Prostate gland (tissue), 2 donors: ENCODE results near the gene SESN1. TPM values are rescaled to one million over a fixed set of nuclear protein-coding genes. Genes with fewer than 3 reads are reported as not detected.
A peak's percentile ranks its signal among the peaks of the same experiment; 100 is the strongest.

Source experiments
- DNase-seq: peaks from one replicate; pipeline ENCODE4 v3.0.0-alpha.2; 2019; ENCODE audit warnings: low spot score
- H3K27ac ChIP-seq, 2 donors: fragments of 200-600 bp; sonication (generic); 2 replicates each; pipeline ENCODE4 v1.5.1; 2017 to 2019
- H3K27me3 ChIP-seq: fragments of 200-600 bp; sonication (generic); replicated peaks from 2 replicates; pipeline ENCODE4 v1.5.1; 2019; ENCODE audit not compliant: insufficient read depth
- H3K36me3 ChIP-seq, 2 donors: fragments of 200-600 bp; sonication (generic); 1 replicate in 1 of 2; 2 replicates in 1 of 2; pipeline versions ENCODE4 v1.5.1 to v1.8.1; 2017 to 2019
- H3K4me1 ChIP-seq: fragments of 200-600 bp; sonication (generic); replicated peaks from 2 replicates; pipeline ENCODE4 v1.5.1; 2019
- H3K4me3 ChIP-seq, 2 donors: fragments of 200-600 bp; sonication (generic); 2 replicates each; pipeline ENCODE4 v1.5.1; 2017 to 2019
- H3K9me3 ChIP-seq: fragments of 200-600 bp; sonication (generic); 2 replicates; pipeline ENCODE4 v1.5.1; 2017
- POLR2A ChIP-seq: fragments of 450-650 bp; IDR thresholded peaks from one replicate; pipeline ENCODE4 v1.6.1; 2016; ENCODE audit warnings: antibody characterized with exemption, mild to moderate bottlenecking
- POLR2AphosphoS5 ChIP-seq: sonication (generic); formaldehyde crosslinking; IDR thresholded peaks from one replicate; pipeline ENCODE4 v1.6.1; 2017; ENCODE audit warnings: antibody characterized with exemption
- WGBS: methylation state at CpG from one replicate; pipeline ENCODE4 v1.1.5; 2018; 5-methylcytosine and 5-hydroxymethylcytosine counted together
- intact Hi-C: fragments of 100-400 bp; cut with DNase I; formaldehyde crosslinking; loops from one replicate; pipeline ENCODE4 v1.14.2; 2022
- total RNA-seq, 2 donors: library from RNA; depleted of rRNA; stranded (reverse); fragments of >200 nt; gene quantifications; one replicate each; pipeline ENCODE4 v1.1.0, GENCODE V29; 2016
- TF ChIP-seq, protein P1 (sequence below), 4 experiments: fragments of 200-600 bp in 2 of 4; fragments of 450-650 bp in 2 of 4; sonication (generic) in 2 of 4; IDR thresholded peaks; 1 replicate in 3 of 4; 2 replicates in 1 of 4; pipeline ENCODE4 v1.5.1; 2016 to 2019; ENCODE audit warnings: antibody characterized with exemption in 4 of 4, mild to moderate bottlenecking in 2 of 4, moderate library complexity in 2 of 4

Gene SESN1
- total RNA-seq, 2 donors from 2014 or later = 92.2 to 140 TPM

DNA sequence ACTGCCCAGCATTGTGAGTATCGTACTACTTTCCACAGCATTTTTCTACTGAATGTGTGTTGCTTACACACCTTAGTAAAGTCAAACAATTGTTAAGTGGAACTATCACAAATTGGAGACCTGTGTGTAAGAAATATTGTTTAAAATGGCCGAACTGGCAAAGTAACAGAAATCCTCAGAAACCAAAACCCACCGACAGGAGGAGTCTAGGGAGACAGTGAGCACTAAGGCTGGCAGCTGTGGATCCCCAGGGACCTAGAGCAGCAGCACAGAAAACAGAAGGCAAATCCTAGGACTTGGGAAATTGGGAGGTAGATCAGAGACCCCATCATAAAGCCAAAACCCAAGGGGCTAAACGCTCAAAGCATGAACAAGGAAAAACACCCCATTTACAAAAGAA is 69.9 kb downstream of the SESN1 start:
- WGBS = 88% methylated on average over 4 of the region's 4 CpGs
- H3K4me3 ChIP-seq = no peak overlapping the region
- no peak overlapping the region for H3K27ac ChIP-seq
- DNase-seq = no peak
- TF ChIP-seq, protein P1, sequence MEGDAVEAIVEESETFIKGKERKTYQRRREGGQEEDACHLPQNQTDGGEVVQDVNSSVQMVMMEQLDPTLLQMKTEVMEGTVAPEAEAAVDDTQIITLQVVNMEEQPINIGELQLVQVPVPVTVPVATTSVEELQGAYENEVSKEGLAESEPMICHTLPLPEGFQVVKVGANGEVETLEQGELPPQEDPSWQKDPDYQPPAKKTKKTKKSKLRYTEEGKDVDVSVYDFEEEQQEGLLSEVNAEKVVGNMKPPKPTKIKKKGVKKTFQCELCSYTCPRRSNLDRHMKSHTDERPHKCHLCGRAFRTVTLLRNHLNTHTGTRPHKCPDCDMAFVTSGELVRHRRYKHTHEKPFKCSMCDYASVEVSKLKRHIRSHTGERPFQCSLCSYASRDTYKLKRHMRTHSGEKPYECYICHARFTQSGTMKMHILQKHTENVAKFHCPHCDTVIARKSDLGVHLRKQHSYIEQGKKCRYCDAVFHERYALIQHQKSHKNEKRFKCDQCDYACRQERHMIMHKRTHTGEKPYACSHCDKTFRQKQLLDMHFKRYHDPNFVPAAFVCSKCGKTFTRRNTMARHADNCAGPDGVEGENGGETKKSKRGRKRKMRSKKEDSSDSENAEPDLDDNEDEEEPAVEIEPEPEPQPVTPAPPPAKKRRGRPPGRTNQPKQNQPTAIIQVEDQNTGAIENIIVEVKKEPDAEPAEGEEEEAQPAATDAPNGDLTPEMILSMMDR (IDR thresholded peaks at IDR 0.05) = no peak
- no peak for TF ChIP-seq POLR2A
- no peak for TF ChIP-seq POLR2AphosphoS5
- H3K9me3 ChIP-seq = no peaks in the 10 kb centered on the region
- no peaks in the 10 kb centered on the region for H3K27me3 ChIP-seq
- H3K4me1 ChIP-seq = no peaks in the 10 kb centered on the region
- no peaks in the 10 kb centered on the region for H3K36me3 ChIP-seq
- intact Hi-C loops = no loop called here

DNA sequence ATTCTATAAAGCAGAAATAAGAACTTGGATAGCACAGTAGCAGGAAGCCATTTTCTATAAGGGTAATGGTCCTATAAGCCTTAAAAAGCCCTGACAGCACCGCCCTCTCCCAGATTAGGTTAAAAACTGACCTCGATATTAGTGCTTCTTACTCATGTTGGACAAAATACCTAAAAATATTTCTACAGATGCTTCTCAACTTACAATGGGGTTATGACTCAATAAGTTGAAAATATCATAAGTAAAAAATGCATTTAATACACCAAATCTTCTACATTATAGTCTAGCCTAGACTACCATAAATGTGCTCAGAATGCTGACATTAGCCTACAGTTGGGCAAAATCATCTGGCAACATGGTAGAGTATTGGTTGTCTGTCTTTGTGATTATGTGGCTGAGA is 70.3 kb downstream of the SESN1 start:
- 96% methylated on average over 2 of the region's 2 CpGs for WGBS
- H3K27me3 ChIP-seq = no peaks in the 10 kb centered on the region
- no peak for DNase-seq
- no peaks in the 10 kb centered on the region for H3K4me1 ChIP-seq
- TF ChIP-seq POLR2AphosphoS5 (no peak), POLR2A (no peak)
- TF ChIP-seq, protein P1 (IDR thresholded peaks at IDR 0.05) = no peak
- H3K9me3 ChIP-seq = no peaks in the 10 kb centered on the region
- no peaks in the 10 kb centered on the region for H3K36me3 ChIP-seq
- H3K4me3 ChIP-seq = no peak overlapping the region
- intact Hi-C loops = no loop called here
- no peak overlapping the region for H3K27ac ChIP-seq

DNA sequence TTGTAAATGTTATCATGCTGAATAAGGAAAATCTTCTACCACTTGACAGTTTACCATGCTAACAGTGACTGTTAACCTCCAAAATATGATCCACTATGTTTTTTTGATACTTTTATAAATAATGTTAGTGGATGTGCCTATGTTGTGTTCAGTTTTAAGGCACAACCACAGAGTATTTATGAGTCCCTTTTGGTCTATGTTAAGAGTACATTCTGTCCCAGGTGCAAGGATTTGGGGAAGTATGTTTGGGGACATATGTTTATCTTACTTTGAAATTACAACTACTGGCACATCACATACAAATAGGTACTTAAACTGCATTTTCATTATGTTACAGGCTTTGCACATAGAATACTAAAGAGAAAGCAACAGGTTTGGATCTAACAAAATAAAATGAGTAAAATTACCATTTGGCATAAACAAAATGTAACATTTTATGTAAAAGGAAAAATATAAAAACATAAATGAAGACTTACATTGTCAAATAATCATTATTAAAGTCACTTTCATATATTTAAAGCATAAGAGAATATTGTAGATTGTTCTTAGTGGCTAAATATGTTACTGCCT is 71.2 kb downstream of the SESN1 start:
- Histone ChIP-seq H3K36me3 (no peaks in the 10 kb centered on the region), H3K4me1 (no peaks in the 10 kb centered on the region), H3K27ac (peak overlapping the region; percentile 43 to 50), H3K27me3 (no peaks in the 10 kb centered on the region), H3K9me3 (no peaks in the 10 kb centered on the region), H3K4me3 (no peak overlapping the region)
- TF ChIP-seq, protein P1 (IDR thresholded peaks at IDR 0.05) = no peak
- no peak for TF ChIP-seq POLR2A
- peak; percentile 66 for TF ChIP-seq POLR2AphosphoS5
- no peak for DNase-seq
- intact Hi-C loops = no loop called here

DNA sequence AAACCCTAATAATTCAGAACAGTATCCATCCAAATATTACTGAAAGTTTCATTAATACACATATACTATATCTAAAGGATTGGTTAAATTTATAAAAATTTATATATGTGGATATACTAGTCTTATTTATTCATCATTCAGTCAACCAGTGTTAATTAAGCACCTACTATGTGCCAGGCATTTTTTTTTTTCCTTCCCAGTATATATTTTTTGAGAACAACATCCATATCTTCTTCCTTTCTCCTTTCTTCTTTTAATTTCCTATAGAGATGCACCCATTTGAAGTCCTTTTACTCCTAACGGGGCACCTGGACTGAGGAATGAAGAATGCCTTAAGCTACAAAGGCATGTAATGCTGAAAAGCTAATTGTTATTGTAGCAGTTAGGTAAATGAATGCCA is 72.8 kb downstream of the SESN1 start:
- H3K4me1 ChIP-seq = no peaks in the 10 kb centered on the region
- no peak for DNase-seq
- H3K27me3 ChIP-seq = no peaks in the 10 kb centered on the region
- no peaks in the 10 kb centered on the region for H3K36me3 ChIP-seq
- no peak overlapping the region for H3K4me3 ChIP-seq
- intact Hi-C loops = no loop called here
- H3K27ac ChIP-seq = no peak overlapping the region
- TF ChIP-seq POLR2AphosphoS5 (no peak), POLR2A (no peak)
- TF ChIP-seq, protein P1 (IDR thresholded peaks at IDR 0.05) = no peak
- 98% methylated on average over 1 of the region's 1 CpG for WGBS
- H3K9me3 ChIP-seq = no peaks in the 10 kb centered on the region

DNA sequence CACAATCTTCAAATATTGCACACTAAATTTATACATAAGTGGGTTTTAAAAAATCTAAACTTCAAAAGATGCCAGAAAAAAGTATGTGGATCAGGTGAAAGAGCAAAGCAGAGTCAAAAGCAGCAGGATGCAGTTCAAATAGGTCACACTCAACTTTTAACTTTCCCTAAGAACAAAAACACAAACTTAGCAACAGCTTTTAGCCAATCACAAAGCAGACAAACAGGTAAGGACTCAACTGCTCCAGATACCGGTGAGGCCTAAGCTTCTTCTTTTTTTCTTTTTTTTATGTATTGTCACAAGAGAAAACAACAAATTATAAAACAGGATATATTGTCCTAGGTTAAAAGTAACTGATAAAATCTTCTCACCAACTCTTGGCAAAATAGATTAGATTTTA is 74.7 kb downstream of the SESN1 start:
- Histone ChIP-seq H3K9me3 (no peaks in the 10 kb centered on the region), H3K27me3 (no peaks in the 10 kb centered on the region), H3K4me1 (no peaks in the 10 kb centered on the region), H3K36me3 (no peaks in the 10 kb centered on the region), H3K27ac (no peak overlapping the region), H3K4me3 (no peak overlapping the region)
- no peak for TF ChIP-seq POLR2AphosphoS5
- no peak for TF ChIP-seq POLR2A
- TF ChIP-seq, protein P1 (IDR thresholded peaks at IDR 0.05) = no peak
- 38% methylated on average over 1 of the region's 1 CpG for WGBS
- intact Hi-C loops = no loop called here
- DNase-seq = no peak
